Measurements from ENCODE around the gene SEMA5B. TPM values are rescaled to one million over a fixed set of nuclear protein-coding genes. Genes with fewer than 3 reads are reported as not detected.
A peak's percentile ranks its signal among the peaks of the same experiment; 100 is the strongest.

Gene SEMA5B
- under 0.01 TPM in 2 replicates for total RNA-seq

- peak; percentile 23 to 38 for DNase-seq (ENCODE audit: low read depth in 2 of 2)
Measured at GRCh38 chr3:123027292-123028232, at the start of gene SEMA5B. Gene SEMA5B, minus strand, starts transcription at chr3:123027763. Its CDS starts 66,500 bp downstream, at chr3:122961263.

- peak in 1 of 2 donors; percentile 80 for DNase-seq (ENCODE audit: low read depth in 2 of 2)
Measured at GRCh38 chr3:123076496-123077418, 49.2 kb upstream of the SEMA5B start.

- DNase-seq (ENCODE audit: low read depth in 2 of 2), result no peak
Measured at GRCh38 chr3:123076112-123076495, 48.5 kb upstream of the SEMA5B start.

- no peak for DNase-seq (ENCODE audit: low read depth in 2 of 2)
Measured at GRCh38 chr3:123075359-123075758, 47.8 kb upstream of the SEMA5B start.

GRCh38 chr3:123072564-123072963 is 45.0 kb upstream of the SEMA5B start:
- no peak for DNase-seq (ENCODE audit: low read depth in 2 of 2)

- DNase-seq (ENCODE audit: low read depth in 2 of 2), result no peak
Measured at GRCh38 chr3:123072152-123072551, 44.6 kb upstream of the SEMA5B start.

- no peak for DNase-seq (ENCODE audit: low read depth in 2 of 2)
Measured at GRCh38 chr3:123071581-123071980, 44.0 kb upstream of the SEMA5B start.

- no peak for DNase-seq (ENCODE audit: low read depth in 2 of 2)
Measured at GRCh38 chr3:123071146-123071545, 43.6 kb upstream of the SEMA5B start.

- no peak for DNase-seq (ENCODE audit: low read depth in 2 of 2)
Measured at GRCh38 chr3:123070510-123070909, 42.9 kb upstream of the SEMA5B start.

GRCh38 chr3:123068601-123069381 is 41.2 kb upstream of the SEMA5B start:
- peak in 1 of 2 donors; percentile 56 for DNase-seq (ENCODE audit: low read depth in 2 of 2)

- no peak for DNase-seq (ENCODE audit: low read depth in 2 of 2)
Measured at GRCh38 chr3:123067689-123068600, 40.4 kb upstream of the SEMA5B start.

- DNase-seq (ENCODE audit: low read depth in 2 of 2), result peak; percentile 91 to 95
Measured at GRCh38 chr3:123066896-123067688, 39.5 kb upstream of the SEMA5B start, which contains the start of gene PDIA5. Gene PDIA5, plus strand, starts transcription at chr3:123067025. Its CDS starts 140 bp downstream, at chr3:123067165.

GRCh38 chr3:123066599-123066895 is 39.0 kb upstream of the SEMA5B start:
- no peak for DNase-seq (ENCODE audit: low read depth in 2 of 2)

- no peak for DNase-seq (ENCODE audit: low read depth in 2 of 2)
Measured at GRCh38 chr3:123064914-123065313, 37.4 kb upstream of the SEMA5B start.

GRCh38 chr3:123064506-123064905 is 36.9 kb upstream of the SEMA5B start:
- DNase-seq (ENCODE audit: low read depth in 2 of 2), result no peak

- no peak for DNase-seq (ENCODE audit: low read depth in 2 of 2)
Measured at GRCh38 chr3:123063034-123063433, 35.5 kb upstream of the SEMA5B start.

GRCh38 chr3:123061856-123062255 is 34.3 kb upstream of the SEMA5B start:
- DNase-seq (ENCODE audit: low read depth in 2 of 2), result no peak

- no peak for DNase-seq (ENCODE audit: low read depth in 2 of 2)
Measured at GRCh38 chr3:123060054-123060453, 32.5 kb upstream of the SEMA5B start.

GRCh38 chr3:123058505-123058904 is 30.9 kb upstream of the SEMA5B start:
- no peak for DNase-seq (ENCODE audit: low read depth in 2 of 2)

All from lung microvascular endothelial cell (primary cell).